ENCODE data around the gene CREBBP.

DNA sequence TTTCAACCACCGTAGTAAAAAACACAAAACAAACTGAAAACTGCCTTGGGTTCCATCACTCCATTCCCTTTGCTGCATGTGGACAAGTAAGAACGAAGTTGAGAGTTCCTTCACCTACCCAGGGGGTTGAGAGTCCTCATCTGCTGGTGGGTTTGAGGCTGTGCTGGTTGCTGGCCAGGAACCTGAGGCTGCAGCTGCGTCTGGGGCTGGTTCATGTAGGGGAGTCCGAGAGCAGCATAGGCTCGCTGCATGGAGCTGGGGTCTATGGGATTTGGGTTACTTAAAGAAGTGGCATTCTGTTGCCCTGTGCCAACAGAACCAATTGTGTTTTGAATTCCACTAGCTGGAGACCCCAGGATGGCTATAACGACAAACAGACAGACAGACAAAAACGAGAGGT lies 97.9 kb downstream of the CREBBP start:
- TF ChIP-seq, protein P1, sequence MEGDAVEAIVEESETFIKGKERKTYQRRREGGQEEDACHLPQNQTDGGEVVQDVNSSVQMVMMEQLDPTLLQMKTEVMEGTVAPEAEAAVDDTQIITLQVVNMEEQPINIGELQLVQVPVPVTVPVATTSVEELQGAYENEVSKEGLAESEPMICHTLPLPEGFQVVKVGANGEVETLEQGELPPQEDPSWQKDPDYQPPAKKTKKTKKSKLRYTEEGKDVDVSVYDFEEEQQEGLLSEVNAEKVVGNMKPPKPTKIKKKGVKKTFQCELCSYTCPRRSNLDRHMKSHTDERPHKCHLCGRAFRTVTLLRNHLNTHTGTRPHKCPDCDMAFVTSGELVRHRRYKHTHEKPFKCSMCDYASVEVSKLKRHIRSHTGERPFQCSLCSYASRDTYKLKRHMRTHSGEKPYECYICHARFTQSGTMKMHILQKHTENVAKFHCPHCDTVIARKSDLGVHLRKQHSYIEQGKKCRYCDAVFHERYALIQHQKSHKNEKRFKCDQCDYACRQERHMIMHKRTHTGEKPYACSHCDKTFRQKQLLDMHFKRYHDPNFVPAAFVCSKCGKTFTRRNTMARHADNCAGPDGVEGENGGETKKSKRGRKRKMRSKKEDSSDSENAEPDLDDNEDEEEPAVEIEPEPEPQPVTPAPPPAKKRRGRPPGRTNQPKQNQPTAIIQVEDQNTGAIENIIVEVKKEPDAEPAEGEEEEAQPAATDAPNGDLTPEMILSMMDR (conservative IDR thresholded peaks at IDR 0.05; ENCODE audit: low read length), result no peak
- TF ChIP-seq EZH2phosphoT487 (IDR thresholded peaks at IDR 0.05; ENCODE audit: borderline replicate concordance, low read depth, low read length), result no peak

Measured in OCI-LY7 (cell line).